ENCODE measurements around the gene RNU6-9.
"Not testable (repeated sequence)": the region's sequence is repeated elsewhere in the genome, so short reads cannot be mapped to it uniquely, and the experiment has no call there.

The RNU6-9 gene

GRCh38 chr19:876780-877314, 16.4 kb upstream of the RNU6-9 start:
- no peak for DNase-seq (ENCODE audit: low read depth, low spot score)
- CTCF ChIA-PET: no interaction called here
- POLR2A ChIA-PET: no interaction called here
- no peak for TF ChIP-seq CTCF (IDR thresholded peaks at IDR 0.05; ENCODE audit: insufficient read depth, low read length, missing control alignments)
- no peak overlapping the region for H3K4me3 ChIP-seq (ENCODE audit: low read depth, low read length)

- CTCF ChIA-PET; DNase-seq (ENCODE audit: low read depth, low spot score); H3K4me3 ChIP-seq (ENCODE audit: low read depth, low read length): not testable (repeated sequence)
- POLR2A ChIA-PET: interaction anchor here (1.2 kb wide), 1 partner anchor 15 kb away, joined by 7 read pairs; the partner anchor contains the start of genes MED16 and RNU6-9
These were observed 15.2 kb upstream of the RNU6-9 start for GRCh38 chr19:877992-878660.

GRCh38 chr19:878751-879561, 14.3 kb upstream of the RNU6-9 start:
- not testable (repeated sequence) for DNase-seq (ENCODE audit: low read depth, low spot score); H3K4me3 ChIP-seq (ENCODE audit: low read depth, low read length)
- ChIA-PET POLR2A (interaction anchor here (0.6 to 1.2 kb wide), 3 partner anchors 13 to 106 kb away, joined by 3 to 7 read pairs (median 3); partner anchors contain the start of genes MED16, RNU6-9 and WDR18), CTCF (interaction anchor here (0.9 kb wide), 1 partner anchor 18 kb away, joined by 3 read pairs; no protein-coding TSS in a partner anchor)

GRCh38 chr19:879711-880438, 13.4 kb upstream of the RNU6-9 start:
- no peak for TF ChIP-seq CTCF (IDR thresholded peaks at IDR 0.05; ENCODE audit: insufficient read depth, low read length, missing control alignments)
- no peak overlapping the region for H3K4me3 ChIP-seq (ENCODE audit: low read depth, low read length)
- POLR2A ChIA-PET: interaction anchor here (0.8 kb wide), 1 partner anchor 14 kb away, joined by 3 read pairs; no protein-coding TSS in a partner anchor
- DNase-seq (ENCODE audit: low read depth, low spot score): no peak
- CTCF ChIA-PET: interaction anchor here (0.9 kb wide), 1 partner anchor 17 kb away, joined by 3 read pairs; no protein-coding TSS in a partner anchor

- TF ChIP-seq CTCF (IDR thresholded peaks at IDR 0.05; ENCODE audit: insufficient read depth, low read length, missing control alignments): no peak
- H3K4me3 ChIP-seq (ENCODE audit: low read depth, low read length): no peak overlapping the region
- DNase-seq (ENCODE audit: low read depth, low spot score): no peak
- POLR2A ChIA-PET: no interaction called here
- CTCF ChIA-PET: interaction anchor here (0.7 kb wide), 1 partner anchor 26 kb away, joined by 3 read pairs; no protein-coding TSS in a partner anchor
These were observed 11.8 kb upstream of the RNU6-9 start for GRCh38 chr19:881385-882071.

GRCh38 chr19:882871-883497, 10.3 kb upstream of the RNU6-9 start:
- CTCF ChIA-PET: no interaction called here
- no peak for TF ChIP-seq CTCF (IDR thresholded peaks at IDR 0.05; ENCODE audit: insufficient read depth, low read length, missing control alignments)
- no peak overlapping the region for H3K4me3 ChIP-seq (ENCODE audit: low read depth, low read length)
- no peak for DNase-seq (ENCODE audit: low read depth, low spot score)
- POLR2A ChIA-PET: no interaction called here

Data from AG04449 (cell line).